WI38 (cell line): Measurements from ENCODE around the gene ZNF346.

ENCODE experiments used
- H3K4me3 ChIP-seq: 2 replicates; pipeline ENCODE4 v1.5.1; 2011; ENCODE audit warnings: low read depth, mild to moderate bottlenecking, control low read depth, low read length
- TF ChIP-seq, protein P1 (sequence below): IDR thresholded peaks from 2 replicates; pipeline ENCODE4 v1.5.1; 2012; ENCODE audit warnings: low read depth, mild to moderate bottlenecking, control low read depth, low read length

ZNF346 gene

DNA sequence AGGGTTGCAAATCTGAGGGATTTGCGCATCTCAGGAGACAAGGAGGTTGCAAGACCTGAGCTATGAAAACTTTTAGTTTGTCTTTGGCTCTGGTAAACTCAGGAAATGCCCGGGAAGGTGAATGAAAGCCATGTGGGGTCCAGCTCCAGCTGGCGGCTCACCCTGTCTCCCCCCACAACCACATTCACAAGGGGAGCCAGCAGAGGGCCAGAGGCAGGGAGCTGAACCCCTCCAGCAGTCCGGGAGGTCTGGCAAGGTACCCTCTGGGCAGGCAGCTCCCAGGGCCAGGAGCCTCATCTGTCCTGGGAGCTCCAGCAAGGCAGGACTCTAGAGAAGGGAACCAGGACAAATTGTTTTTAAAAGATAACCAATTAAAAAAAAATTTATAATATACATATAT is 61.7 kb downstream of the ZNF346 start:
- TF ChIP-seq, protein P1, sequence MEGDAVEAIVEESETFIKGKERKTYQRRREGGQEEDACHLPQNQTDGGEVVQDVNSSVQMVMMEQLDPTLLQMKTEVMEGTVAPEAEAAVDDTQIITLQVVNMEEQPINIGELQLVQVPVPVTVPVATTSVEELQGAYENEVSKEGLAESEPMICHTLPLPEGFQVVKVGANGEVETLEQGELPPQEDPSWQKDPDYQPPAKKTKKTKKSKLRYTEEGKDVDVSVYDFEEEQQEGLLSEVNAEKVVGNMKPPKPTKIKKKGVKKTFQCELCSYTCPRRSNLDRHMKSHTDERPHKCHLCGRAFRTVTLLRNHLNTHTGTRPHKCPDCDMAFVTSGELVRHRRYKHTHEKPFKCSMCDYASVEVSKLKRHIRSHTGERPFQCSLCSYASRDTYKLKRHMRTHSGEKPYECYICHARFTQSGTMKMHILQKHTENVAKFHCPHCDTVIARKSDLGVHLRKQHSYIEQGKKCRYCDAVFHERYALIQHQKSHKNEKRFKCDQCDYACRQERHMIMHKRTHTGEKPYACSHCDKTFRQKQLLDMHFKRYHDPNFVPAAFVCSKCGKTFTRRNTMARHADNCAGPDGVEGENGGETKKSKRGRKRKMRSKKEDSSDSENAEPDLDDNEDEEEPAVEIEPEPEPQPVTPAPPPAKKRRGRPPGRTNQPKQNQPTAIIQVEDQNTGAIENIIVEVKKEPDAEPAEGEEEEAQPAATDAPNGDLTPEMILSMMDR, result no peak

DNA sequence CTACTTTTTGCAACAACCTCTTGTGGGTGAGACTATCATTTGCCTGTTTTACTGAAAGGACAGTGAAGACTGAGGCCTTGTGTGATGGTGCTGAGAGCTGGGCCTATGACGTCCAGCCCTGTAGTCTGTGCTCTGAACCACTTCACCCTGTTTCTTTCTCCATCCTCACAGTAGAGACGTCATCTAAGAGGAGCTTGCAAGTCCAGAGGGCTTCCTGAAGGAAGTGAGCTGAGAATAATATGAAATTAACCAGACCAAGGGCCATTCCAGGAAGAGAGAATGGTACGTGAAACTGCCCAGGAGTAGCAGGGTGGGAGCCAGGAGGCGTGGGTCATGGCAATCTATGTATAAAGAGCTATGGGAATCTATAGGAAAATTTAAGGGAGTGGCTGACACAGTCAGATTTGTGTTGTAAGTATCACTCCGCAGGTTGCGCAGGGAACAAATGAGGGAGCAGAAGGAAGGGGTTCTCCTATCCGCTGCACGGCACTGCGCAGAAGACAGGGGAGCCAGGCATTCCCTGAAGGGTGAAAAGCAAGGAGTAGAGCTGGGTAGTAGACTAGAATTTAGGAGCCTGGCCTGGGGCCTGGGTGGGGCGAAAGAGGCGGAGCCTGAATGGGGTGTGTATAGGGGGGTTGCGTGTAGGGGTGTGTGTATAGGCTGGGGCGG is 63.6 kb downstream of the ZNF346 start:
- TF ChIP-seq, protein P1, result no peak
- no peak overlapping the region for H3K4me3 ChIP-seq

More for the DNA sequence above, 61.7 kb downstream of the ZNF346 start:
- H3K4me3 ChIP-seq, result no peak overlapping the region

DNA sequence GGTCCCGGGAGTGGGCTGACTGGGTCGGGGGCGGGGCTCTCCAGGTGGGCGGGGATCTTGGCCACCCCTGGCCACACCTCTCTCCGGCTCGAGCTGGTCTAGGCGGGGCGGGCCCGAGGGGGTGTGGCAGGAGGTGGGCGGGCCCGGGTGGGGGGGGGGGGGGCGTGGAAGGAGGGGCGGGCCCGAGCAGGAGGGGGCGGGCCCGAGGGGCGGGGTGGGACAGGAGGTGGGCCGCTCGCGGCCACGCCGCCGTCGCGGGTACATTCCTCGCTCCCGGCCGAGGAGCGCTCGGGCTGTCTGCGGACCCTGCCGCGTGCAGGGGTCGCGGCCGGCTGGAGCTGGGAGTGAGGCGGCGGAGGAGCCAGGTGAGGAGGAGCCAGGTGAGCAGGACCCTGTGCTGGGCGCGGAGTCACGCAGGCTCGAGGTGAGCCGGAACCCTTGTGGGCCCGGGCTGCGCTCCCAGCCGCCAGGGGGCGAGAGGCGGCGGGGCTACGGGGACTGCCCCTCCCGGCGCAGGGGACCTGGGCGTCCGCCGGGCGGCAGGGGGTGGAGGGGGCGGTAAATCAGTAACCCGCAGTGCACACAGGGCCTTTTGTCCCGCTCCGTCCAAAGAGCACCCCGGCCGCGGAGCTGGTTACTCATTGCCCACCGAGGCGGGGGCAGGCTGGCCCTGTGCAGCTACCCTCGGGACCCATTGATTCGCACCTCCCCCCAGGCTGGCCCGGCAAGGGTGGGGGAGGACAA is 64.3 kb downstream of the ZNF346 start, which contains the start of gene FGFR4:
Gene FGFR4 (plus strand): TSS at position 262 of the 744 bp plus-strand sequence. CDS start 2,688 bp downstream, outside the sequence.
- TF ChIP-seq, protein P1, result peak; percentile 51
- peak within 1 kb of the TSS; percentile 56 for H3K4me3 ChIP-seq

DNA sequence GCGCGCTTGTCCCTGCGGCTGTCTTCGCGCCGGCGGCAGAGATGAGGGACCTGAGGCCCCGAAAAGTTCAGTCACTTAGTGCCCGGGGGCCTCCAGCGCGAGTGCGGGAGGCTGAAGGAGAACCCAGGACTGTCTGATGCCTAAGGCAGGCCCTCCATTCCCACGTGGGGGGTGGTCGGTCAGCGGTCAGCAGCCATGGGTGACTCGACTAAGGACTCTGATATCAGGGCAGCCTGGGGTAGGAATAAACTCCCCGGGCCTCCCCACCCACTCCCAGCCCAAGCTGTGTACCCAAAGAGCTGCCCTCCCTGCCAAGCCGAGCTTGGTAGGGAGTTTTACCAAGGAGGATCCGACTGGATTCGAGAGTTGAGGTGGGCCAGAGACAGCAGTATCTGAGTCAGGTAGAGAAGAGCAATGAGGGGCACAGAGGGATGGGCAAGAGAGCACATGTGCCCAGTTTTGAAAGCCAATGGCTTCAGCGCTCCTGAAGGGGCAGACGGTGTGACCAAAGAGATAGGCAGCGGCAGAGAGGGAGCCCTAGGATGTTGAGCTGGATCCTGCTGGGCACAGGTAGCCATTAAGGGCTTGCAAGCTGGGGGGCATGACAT is 65.0 kb downstream of the ZNF346 start:
- H3K4me3 ChIP-seq, result peak overlapping the region; percentile 56
- TF ChIP-seq, protein P1, result no peak

DNA sequence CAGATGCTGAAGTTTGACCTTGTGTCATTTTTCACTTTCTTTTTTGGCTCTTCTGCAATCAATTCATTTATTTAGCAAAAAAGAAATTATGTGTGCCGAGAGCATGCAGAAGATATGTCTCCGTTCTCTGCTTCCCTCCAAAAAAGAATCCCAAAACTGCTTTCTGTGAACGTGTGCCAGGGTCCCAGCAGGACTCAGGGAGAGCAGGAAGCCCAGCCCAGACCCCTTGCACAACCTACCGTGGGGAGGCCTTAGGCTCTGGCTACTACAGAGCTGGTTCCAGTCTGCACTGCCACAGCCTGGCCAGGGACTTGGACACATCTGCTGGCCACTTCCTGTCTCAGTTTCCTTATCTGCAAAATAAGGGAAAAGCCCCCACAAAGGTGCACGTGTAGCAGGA is 66.6 kb downstream of the ZNF346 start:
- TF ChIP-seq, protein P1, result no peak

DNA sequence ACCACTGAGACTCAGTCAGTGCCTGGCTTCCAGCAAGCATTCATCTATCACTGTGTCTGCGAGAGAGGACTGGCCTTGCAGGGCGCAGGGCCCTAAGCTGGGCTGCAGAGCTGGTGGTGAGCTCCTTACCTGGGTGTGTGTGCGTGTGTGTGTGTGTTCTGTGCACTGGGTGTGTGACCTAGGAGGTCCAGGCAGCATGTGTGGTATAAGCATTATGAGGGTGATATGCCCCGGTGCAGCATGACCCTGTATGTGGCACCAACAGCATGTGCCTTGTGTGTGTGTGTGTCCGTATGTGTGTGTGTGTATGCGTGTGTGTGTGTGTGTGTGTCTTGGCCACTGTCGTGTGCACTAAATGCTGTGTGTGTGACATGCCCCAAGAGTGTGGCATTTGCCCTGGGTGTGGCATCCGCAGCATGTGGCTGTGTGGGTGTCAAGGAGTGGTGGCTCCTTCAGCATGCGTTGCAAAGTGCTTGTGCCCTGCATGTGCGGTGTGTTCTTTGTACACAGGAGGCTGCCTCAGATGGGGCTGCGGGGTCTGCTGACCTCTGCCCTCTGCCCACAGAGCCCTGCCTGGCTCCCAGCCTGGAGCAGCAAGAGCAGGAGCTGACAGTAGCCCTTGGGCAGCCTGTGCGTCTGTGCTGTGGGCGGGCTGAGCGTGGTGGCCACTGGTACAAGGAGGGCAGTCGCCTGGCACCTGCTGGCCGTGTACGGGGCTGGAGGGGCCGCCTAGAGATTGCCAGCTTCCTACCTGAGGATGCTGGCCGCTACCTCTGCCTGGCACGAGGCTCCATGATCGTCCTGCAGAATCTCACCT is 67.5 kb downstream of the ZNF346 start:
- no peak overlapping the region for H3K4me3 ChIP-seq
- TF ChIP-seq, protein P1, result no peak

More for the DNA sequence above, 66.6 kb downstream of the ZNF346 start:
- H3K4me3 ChIP-seq, result no peak overlapping the region
